ENCODE data around the gene TMC4.

DNA sequence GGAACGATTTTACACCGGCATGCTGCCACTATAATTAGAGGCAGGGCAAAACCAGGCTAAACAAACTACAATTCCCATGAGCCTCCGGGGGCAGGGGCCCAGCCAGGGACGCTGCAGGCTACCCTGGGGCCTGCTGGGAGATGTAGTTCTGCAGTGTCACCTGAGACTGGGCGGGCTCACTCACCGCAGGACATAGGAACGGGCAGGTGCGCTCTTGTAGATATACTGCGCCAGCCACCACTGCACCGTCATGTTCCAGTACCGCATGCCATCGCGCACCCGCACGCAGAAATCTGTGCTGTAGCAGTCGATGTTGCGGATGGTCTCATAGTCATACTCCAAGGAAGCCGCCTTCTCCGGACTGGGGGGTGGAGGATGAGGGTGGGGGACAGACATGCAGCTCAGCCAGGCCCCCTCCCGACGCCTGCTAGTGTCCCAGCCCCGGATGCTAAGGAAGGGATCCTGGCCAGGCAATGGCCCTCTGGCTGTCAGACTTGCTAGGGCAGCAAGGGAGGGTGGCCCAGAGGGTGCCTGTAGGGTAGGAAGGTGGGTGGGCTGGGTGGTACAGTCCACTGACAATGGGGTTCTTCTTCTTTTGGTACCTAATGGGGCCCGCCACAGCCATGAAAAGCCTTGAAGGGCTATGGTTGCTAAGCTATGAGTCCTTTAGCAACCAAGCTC is 5.8 kb upstream of the TMC4 start:
- TF ChIP-seq, protein P1, sequence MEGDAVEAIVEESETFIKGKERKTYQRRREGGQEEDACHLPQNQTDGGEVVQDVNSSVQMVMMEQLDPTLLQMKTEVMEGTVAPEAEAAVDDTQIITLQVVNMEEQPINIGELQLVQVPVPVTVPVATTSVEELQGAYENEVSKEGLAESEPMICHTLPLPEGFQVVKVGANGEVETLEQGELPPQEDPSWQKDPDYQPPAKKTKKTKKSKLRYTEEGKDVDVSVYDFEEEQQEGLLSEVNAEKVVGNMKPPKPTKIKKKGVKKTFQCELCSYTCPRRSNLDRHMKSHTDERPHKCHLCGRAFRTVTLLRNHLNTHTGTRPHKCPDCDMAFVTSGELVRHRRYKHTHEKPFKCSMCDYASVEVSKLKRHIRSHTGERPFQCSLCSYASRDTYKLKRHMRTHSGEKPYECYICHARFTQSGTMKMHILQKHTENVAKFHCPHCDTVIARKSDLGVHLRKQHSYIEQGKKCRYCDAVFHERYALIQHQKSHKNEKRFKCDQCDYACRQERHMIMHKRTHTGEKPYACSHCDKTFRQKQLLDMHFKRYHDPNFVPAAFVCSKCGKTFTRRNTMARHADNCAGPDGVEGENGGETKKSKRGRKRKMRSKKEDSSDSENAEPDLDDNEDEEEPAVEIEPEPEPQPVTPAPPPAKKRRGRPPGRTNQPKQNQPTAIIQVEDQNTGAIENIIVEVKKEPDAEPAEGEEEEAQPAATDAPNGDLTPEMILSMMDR (IDR thresholded peaks at IDR 0.05; ENCODE audit: low read depth, low read length, missing input control): no peak
- TF ChIP-seq SP1 (IDR thresholded peaks at IDR 0.05): no peak
- TF ChIP-seq, protein P2, sequence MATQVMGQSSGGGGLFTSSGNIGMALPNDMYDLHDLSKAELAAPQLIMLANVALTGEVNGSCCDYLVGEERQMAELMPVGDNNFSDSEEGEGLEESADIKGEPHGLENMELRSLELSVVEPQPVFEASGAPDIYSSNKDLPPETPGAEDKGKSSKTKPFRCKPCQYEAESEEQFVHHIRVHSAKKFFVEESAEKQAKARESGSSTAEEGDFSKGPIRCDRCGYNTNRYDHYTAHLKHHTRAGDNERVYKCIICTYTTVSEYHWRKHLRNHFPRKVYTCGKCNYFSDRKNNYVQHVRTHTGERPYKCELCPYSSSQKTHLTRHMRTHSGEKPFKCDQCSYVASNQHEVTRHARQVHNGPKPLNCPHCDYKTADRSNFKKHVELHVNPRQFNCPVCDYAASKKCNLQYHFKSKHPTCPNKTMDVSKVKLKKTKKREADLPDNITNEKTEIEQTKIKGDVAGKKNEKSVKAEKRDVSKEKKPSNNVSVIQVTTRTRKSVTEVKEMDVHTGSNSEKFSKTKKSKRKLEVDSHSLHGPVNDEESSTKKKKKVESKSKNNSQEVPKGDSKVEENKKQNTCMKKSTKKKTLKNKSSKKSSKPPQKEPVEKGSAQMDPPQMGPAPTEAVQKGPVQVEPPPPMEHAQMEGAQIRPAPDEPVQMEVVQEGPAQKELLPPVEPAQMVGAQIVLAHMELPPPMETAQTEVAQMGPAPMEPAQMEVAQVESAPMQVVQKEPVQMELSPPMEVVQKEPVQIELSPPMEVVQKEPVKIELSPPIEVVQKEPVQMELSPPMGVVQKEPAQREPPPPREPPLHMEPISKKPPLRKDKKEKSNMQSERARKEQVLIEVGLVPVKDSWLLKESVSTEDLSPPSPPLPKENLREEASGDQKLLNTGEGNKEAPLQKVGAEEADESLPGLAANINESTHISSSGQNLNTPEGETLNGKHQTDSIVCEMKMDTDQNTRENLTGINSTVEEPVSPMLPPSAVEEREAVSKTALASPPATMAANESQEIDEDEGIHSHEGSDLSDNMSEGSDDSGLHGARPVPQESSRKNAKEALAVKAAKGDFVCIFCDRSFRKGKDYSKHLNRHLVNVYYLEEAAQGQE (IDR thresholded peaks at IDR 0.05): no peak
- TF ChIP-seq ZBTB33 (IDR thresholded peaks at IDR 0.05): no peak
- TF ChIP-seq JUND (IDR thresholded peaks at IDR 0.05): no peak
- TF ChIP-seq GABPA (IDR thresholded peaks at IDR 0.05 in 1 of 2, conservative IDR thresholded peaks at IDR 0.05 in 1 of 2): no peak
- no peak for TF ChIP-seq NR2F2 (IDR thresholded peaks at IDR 0.05)
- no peak for TF ChIP-seq TAF1 (conservative IDR thresholded peaks at IDR 0.05)
- no peak for TF ChIP-seq YY1 (IDR thresholded peaks at IDR 0.05)
- TF ChIP-seq RAD21 (IDR thresholded peaks at IDR 0.05): no peak
- TF ChIP-seq, protein P3, sequence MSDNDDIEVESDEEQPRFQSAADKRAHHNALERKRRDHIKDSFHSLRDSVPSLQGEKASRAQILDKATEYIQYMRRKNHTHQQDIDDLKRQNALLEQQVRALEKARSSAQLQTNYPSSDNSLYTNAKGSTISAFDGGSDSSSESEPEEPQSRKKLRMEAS (IDR thresholded peaks at IDR 0.05): no peak
- no peak for TF ChIP-seq ATF3 (IDR thresholded peaks at IDR 0.05)
- no peak for TF ChIP-seq RXRA (IDR thresholded peaks at IDR 0.05)
